ENCODE data around the gene SPRYD3.

GRCh38 chr12:53091756-53092155, 12.6 kb upstream of the SPRYD3 start:
- no peak for TF ChIP-seq CTCF (IDR thresholded peaks at IDR 0.05)
- TF ChIP-seq POLR2A (IDR thresholded peaks at IDR 0.05; ENCODE audit: low read depth), result no peak
- no peak for TF ChIP-seq EP300 (IDR thresholded peaks at IDR 0.05)

All from esophagus muscularis mucosa (tissue), 4 donors.